GM12878 (cell line): ENCODE results near the gene PTPN12. TPM values are rescaled to one million over a fixed set of nuclear protein-coding genes. Genes with fewer than 3 reads are reported as not detected.

Experiments used
- ATAC-seq: fragments of 200-7000 bp; cut with Tn5 transposase; 3 replicates; pipeline ENCODE4 v1.9.1; 2020; ENCODE audit warnings: mild to moderate bottlenecking, moderate library complexity
- BruUV-seq: library from RNA; stranded (reverse); fragments of 400-500 nt; replicated peaks from 2 replicates; lab custom pipeline; 2021; lab: Mats Ljungman, UMichigan
- CTCF ChIA-PET: fragments of 300-600 bp; sonication (Branson Sonifier 250); formaldehyde crosslinking; extraction: SDS; loops from one replicate; lab custom pipeline; 2021; ENCODE audit warnings: inconsistent platforms; lab: Yijun Ruan, JAX
- POLR2A ChIA-PET: fragments of 350-600 bp; formaldehyde crosslinking; extraction: SDS; loops from one replicate; lab custom pipeline; 2021; ENCODE audit warnings: inconsistent platforms; lab: Charles Lee
- RAD21 ChIA-PET: fragments of 300-600 bp; sonication (Branson Sonifier 250); formaldehyde crosslinking; loops from one replicate; lab custom pipeline; 2023; ENCODE audit warnings: antibody characterized with exemption; ENCODE audit not compliant: unreplicated experiment; lab: Charles Lee
- SMC1A ChIA-PET: fragments of 300-600 bp; sonication (Branson Sonifier 250); formaldehyde crosslinking; loops from one replicate; lab custom pipeline; 2023; ENCODE audit not compliant: unreplicated experiment, uncharacterized antibody; lab: Charles Lee
- DNase-seq: peaks from one replicate; pipeline ENCODE4 v3.0.0-alpha.2; 2011; ENCODE audit warnings: low read depth, low spot score
- FAIRE-seq: peaks from 3 replicates; lab custom pipeline; 2011; peaks lifted over from hg19 to GRCh38; lab: Jason Lieb, UNC
- H2AFZ ChIP-seq: 2 replicates; pipeline ENCODE4 v1.6.0; 2011; ENCODE audit warnings: low read depth, low read length, control low read depth; ENCODE audit not compliant: control insufficient read depth
- H3K27ac ChIP-seq: 2 replicates; pipeline ENCODE4 v1.5.1; 2011; ENCODE audit warnings: control low read depth; ENCODE audit not compliant: control insufficient read depth, insufficient read depth
- H3K27me3 ChIP-seq, 2 experiments: replicated peaks in 1 of 2; 2 replicates each; pipeline versions ENCODE4 v1.6.0 to v1.6.1; 2011; ENCODE audit warnings: low read length in 1 of 2; ENCODE audit not compliant: control insufficient read depth in 2 of 2, insufficient read depth in 2 of 2
- H3K36me3 ChIP-seq, 2 experiments: 2 replicates each; pipeline ENCODE4 v1.5.1; 2011; ENCODE audit warnings: low read length in 1 of 2; ENCODE audit not compliant: control insufficient read depth in 2 of 2, insufficient read depth in 2 of 2
- H3K4me1 ChIP-seq: 2 replicates; pipeline ENCODE4 v1.6.1; 2011; ENCODE audit warnings: mild to moderate bottlenecking, low read length, moderate library complexity, mixed read lengths; ENCODE audit not compliant: control insufficient read depth, insufficient read depth
- H3K4me2 ChIP-seq: 2 replicates; pipeline ENCODE4 v1.6.0; 2011; ENCODE audit warnings: control low read depth; ENCODE audit not compliant: control insufficient read depth, insufficient read depth
- H3K4me3 ChIP-seq: fragments of 200-600 bp; sonication (generic); 2 replicates; pipeline ENCODE4 v1.5.1; 2016
- H3K79me2 ChIP-seq: 2 replicates; pipeline ENCODE4 v1.6.0; 2011; ENCODE audit warnings: low read length; ENCODE audit not compliant: control insufficient read depth, insufficient read depth
- H3K9ac ChIP-seq: 2 replicates; pipeline ENCODE4 v1.8.0; 2011; ENCODE audit warnings: low read length, control low read depth, mixed read lengths; ENCODE audit not compliant: control insufficient read depth, insufficient read depth
- H3K9me3 ChIP-seq: replicated peaks from 3 replicates; pipeline ENCODE4 v1.5.1; 2011; ENCODE audit warnings: mild to moderate bottlenecking, low read length; ENCODE audit not compliant: control insufficient read depth, insufficient read depth
- H4K20me1 ChIP-seq: 2 replicates; pipeline ENCODE4 v1.6.0; 2011; ENCODE audit not compliant: control insufficient read depth, insufficient read depth
- CBX5 ChIP-seq: sonication (generic); IDR thresholded peaks from 2 replicates; pipeline ENCODE4 v1.6.1; 2016; ENCODE audit warnings: low read depth, moderate library complexity, mild to moderate bottlenecking, inconsistent platforms
- GABPA ChIP-seq: IDR thresholded peaks from 2 replicates; pipeline ENCODE4 v1.6.1; 2014; ENCODE audit warnings: antibody characterized with exemption, low read depth, mild to moderate bottlenecking, inconsistent platforms
- IKZF1 ChIP-seq: fragments of 450-650 bp; conservative IDR thresholded peaks from 2 replicates; pipeline ENCODE4 v1.6.1; 2017; ENCODE audit warnings: antibody characterized with exemption, mild to moderate bottlenecking
- KAT2A ChIP-seq: conservative IDR thresholded peaks from 2 replicates; pipeline ENCODE4 v1.6.1; 2011; ENCODE audit warnings: low read depth, low read length; ENCODE audit not compliant: control insufficient read depth
- PML ChIP-seq: IDR thresholded peaks from 2 replicates; pipeline ENCODE4 v1.6.1; 2012; ENCODE audit warnings: low read length, inconsistent platforms
- POLR2A ChIP-seq: IDR thresholded peaks from 2 replicates; pipeline ENCODE4 v1.6.1; 2011; ENCODE audit warnings: low read depth, mild to moderate bottlenecking, low read length
- RCOR1 ChIP-seq: conservative IDR thresholded peaks from 2 replicates; pipeline ENCODE4 v1.6.1; 2012; ENCODE audit warnings: low read depth, low read length, improper control_type of control experiment
- SREBF1 ChIP-seq: IDR thresholded peaks from 2 replicates; pipeline ENCODE4 v1.6.1; 2012; ENCODE audit warnings: mild to moderate bottlenecking, low read length
- WGBS: methylation state at CpG from one replicate; pipeline ENCODE4 v1.1.6; 2016; ENCODE audit warnings: low lambda C conversion rate; ENCODE audit not compliant: insufficient replicate concordance, insufficient coverage; ENCODE audit errors: missing lambda C conversion rate; 5-methylcytosine and 5-hydroxymethylcytosine counted together
- in situ Hi-C: fragments of 300-500 bp; cut with MboI; formaldehyde crosslinking; loops from 9 replicates; pipeline ENCODE4 v1.14.3; 2018; ENCODE audit warnings: mixed read lengths
- intact Hi-C: fragments of 100-400 bp; cut with micrococcal nuclease; formaldehyde crosslinking; loops from one replicate; pipeline ENCODE4 v1.14.2; 2022; ENCODE audit not compliant: unreplicated experiment
- polyA plus RNA-seq, 11 experiments: library from polyadenylated mRNA; depleted of rRNA in 4 of 11; unstranded in 6 of 11; stranded (reverse) in 5 of 11; fragments of >200 nt; fragmentation: Nextera tagmentation in 4 of 11; fragmentation: Illumina TruSeq in 1 of 11; extraction: Ambion mirVana in 4 of 11; extraction: Trizol in 1 of 11; gene quantifications; 1 replicate in 1 of 11; 2 replicates in 10 of 11; pipeline versions ENCODE4 v1.2.1 to v1.2.3, GENCODE V29; 2011 to 2016; ENCODE audit warnings: inconsistent platforms in 2 of 11, missing spikeins in 2 of 11, low read depth in 1 of 11
- total RNA-seq, 4 experiments: library from RNA; depleted of rRNA in 3 of 4; stranded (reverse); fragments of >200 nt in 3 of 4; fragmentation: Illumina TruSeq in 1 of 4; extraction: Trizol in 1 of 4; gene quantifications; 2 replicates each; pipeline versions ENCODE4 v1.2.1 to v1.2.3, GENCODE V29; 2013 to 2021
- TF ChIP-seq, protein P1 (sequence below): fragments of 150-350 bp; IDR thresholded peaks from 2 replicates; pipeline ENCODE4 v1.6.1; 2016; ENCODE audit warnings: low read depth, low read length
- TF ChIP-seq, protein P2 (sequence below): fragments of 450-650 bp; IDR thresholded peaks from 2 replicates; pipeline ENCODE4 v1.6.1; 2017; ENCODE audit warnings: mild to moderate bottlenecking, moderate library complexity

PTPN12 gene
- total and polyA plus RNA-seq, 10 of the 15 experiments (the other 5 are each of a cell fraction or from before 2014, with no cell fraction given), result 6.6 to 52.9 (median 17.4) TPM

DNA sequence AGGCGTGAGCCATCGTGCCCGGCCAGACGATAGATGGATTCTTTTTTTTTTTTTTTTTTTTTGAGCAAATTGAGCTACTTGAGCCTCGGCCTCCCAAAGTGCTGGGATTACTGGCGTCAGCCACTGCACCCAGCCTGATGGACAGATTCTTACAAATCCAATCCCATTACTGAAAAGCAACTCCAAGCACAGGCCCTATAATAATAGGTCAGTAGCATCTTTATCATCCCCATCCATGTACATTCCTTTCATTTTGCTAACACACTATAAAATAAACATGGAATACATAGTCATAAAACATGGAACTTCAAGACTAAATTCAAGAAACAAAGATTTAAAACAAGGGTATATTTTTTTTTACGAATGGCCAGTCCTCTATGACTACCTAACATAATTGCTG, 143.2 kb downstream of the PTPN12 start:
- H3K27me3 ChIP-seq, result no peaks in the 10 kb centered on the region
- no peak overlapping the region for H2AFZ ChIP-seq
- no peak overlapping the region for H3K27ac ChIP-seq
- SMC1A ChIA-PET, result interaction anchor here (0.6 kb wide), 1 partner anchor 260 kb away, joined by 3 read pairs; no protein-coding TSS in a partner anchor
- no peak for ATAC-seq
- H3K4me3 ChIP-seq, result no peak overlapping the region
- TF ChIP-seq SREBF1, result no peak
- TF ChIP-seq KAT2A, result no peak
- TF ChIP-seq CBX5, result no peak
- no peak for TF ChIP-seq GABPA
- TF ChIP-seq, all 136 proteins: peak for 0
- CTCF ChIA-PET, result interaction anchor here (0.5 to 0.8 kb wide), 2 partner anchors 21 to 636 kb away, joined by 3 read pairs; no protein-coding TSS in a partner anchor
- intact Hi-C loops, result no loop called here
- POLR2A ChIA-PET, result interaction anchor here (0.6 to 0.7 kb wide), 3 partner anchors 15 to 284 kb away, joined by 3 read pairs; no protein-coding TSS in a partner anchor
- WGBS, result 100% methylated on average over 3 of the region's 7 CpGs
- DNase-seq (no peak), FAIRE-seq (no peak)
- H3K79me2 ChIP-seq, result no peaks in the 10 kb centered on the region
- no TSS peak for BruUV-seq
- RAD21 ChIA-PET, result interaction anchor here (0.5 to 0.6 kb wide), 2 partner anchors 21 to 271 kb away, joined by 3 read pairs; no protein-coding TSS in a partner anchor
- H3K9me3 ChIP-seq, result no peaks in the 10 kb centered on the region
- no peak overlapping the region for H3K9ac ChIP-seq
- H3K4me2 ChIP-seq, result no peak overlapping the region
- H3K4me1 ChIP-seq, result no peaks in the 10 kb centered on the region
- no peaks in the 10 kb centered on the region for H3K36me3 ChIP-seq
- in situ Hi-C loops, result no loop called here
- H4K20me1 ChIP-seq, result no peaks in the 10 kb centered on the region

DNA sequence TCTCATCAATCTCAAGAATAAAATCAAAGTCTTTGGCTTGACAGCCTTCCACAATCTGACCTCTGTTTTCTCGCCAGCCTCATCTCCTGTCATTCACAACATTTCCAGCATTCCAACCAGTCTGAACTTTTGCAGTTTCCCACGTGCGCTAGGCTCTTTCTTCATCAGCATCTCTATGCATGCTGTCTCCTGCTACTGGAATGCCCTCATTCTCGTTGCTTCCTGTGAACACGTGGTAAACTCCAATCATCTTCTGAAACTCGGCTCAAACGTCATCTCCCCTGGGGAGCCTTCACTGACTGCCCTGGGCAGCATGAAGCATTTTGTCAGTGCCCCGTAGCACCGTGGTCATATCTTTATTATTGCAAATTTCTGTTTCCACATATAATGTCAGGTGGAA, 146.9 kb downstream of the PTPN12 start:
- POLR2A ChIA-PET, result interaction anchor here (0.6 kb wide), 1 partner anchor 19 kb away, joined by 9 read pairs; no protein-coding TSS in a partner anchor
- ATAC-seq, result no peak
- no peak overlapping the region for H3K4me3 ChIP-seq
- no peaks in the 10 kb centered on the region for H4K20me1 ChIP-seq
- H3K4me2 ChIP-seq, result no peak overlapping the region
- RAD21 ChIA-PET, result interaction anchor here (1.1 kb wide), 1 partner anchor 14 kb away, joined by 3 read pairs; no protein-coding TSS in a partner anchor
- no peak overlapping the region for H2AFZ ChIP-seq
- no peaks in the 10 kb centered on the region for H3K36me3 ChIP-seq
- no peaks in the 10 kb centered on the region; the same call in 1 of the 2 replicates for H3K79me2 ChIP-seq
- FAIRE-seq, result no peak
- intact Hi-C loops (no loop called here), in situ Hi-C loops (no loop called here)
- no peak overlapping the region for H3K27ac ChIP-seq
- no peak overlapping the region for H3K9ac ChIP-seq
- DNase-seq, result no peak
- H3K4me1 ChIP-seq, result peaks cover 7% of the 10 kb centered on the region; the same call in 1 of the 2 replicates
- CTCF ChIA-PET, result interaction anchor here (0.9 to 1.5 kb wide), 3 partner anchors 10 to 75 kb away, joined by 4 to 5 read pairs (median 4); no protein-coding TSS in a partner anchor
- WGBS, result 89% methylated on average over 9 of the region's 9 CpGs
- SMC1A ChIA-PET, result interaction anchor here (1.1 to 1.6 kb wide), 2 partner anchors 10 to 26 kb away, joined by 4 to 5 read pairs; no protein-coding TSS in a partner anchor
- BruUV-seq, result no TSS peak
- H3K9me3 ChIP-seq, result no peaks in the 10 kb centered on the region
- H3K27me3 ChIP-seq, result no peaks in the 10 kb centered on the region
- TF ChIP-seq PML (no peak), IKZF1 (no peak), POLR2A (no peak), RCOR1 (no peak)
- TF ChIP-seq, protein P1, sequence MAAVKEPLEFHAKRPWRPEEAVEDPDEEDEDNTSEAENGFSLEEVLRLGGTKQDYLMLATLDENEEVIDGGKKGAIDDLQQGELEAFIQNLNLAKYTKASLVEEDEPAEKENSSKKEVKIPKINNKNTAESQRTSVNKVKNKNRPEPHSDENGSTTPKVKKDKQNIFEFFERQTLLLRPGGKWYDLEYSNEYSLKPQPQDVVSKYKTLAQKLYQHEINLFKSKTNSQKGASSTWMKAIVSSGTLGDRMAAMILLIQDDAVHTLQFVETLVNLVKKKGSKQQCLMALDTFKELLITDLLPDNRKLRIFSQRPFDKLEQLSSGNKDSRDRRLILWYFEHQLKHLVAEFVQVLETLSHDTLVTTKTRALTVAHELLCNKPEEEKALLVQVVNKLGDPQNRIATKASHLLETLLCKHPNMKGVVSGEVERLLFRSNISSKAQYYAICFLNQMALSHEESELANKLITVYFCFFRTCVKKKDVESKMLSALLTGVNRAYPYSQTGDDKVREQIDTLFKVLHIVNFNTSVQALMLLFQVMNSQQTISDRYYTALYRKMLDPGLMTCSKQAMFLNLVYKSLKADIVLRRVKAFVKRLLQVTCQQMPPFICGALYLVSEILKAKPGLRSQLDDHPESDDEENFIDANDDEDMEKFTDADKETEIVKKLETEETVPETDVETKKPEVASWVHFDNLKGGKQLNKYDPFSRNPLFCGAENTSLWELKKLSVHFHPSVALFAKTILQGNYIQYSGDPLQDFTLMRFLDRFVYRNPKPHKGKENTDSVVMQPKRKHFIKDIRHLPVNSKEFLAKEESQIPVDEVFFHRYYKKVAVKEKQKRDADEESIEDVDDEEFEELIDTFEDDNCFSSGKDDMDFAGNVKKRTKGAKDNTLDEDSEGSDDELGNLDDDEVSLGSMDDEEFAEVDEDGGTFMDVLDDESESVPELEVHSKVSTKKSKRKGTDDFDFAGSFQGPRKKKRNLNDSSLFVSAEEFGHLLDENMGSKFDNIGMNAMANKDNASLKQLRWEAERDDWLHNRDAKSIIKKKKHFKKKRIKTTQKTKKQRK, result no peak
- TF ChIP-seq, protein P2, sequence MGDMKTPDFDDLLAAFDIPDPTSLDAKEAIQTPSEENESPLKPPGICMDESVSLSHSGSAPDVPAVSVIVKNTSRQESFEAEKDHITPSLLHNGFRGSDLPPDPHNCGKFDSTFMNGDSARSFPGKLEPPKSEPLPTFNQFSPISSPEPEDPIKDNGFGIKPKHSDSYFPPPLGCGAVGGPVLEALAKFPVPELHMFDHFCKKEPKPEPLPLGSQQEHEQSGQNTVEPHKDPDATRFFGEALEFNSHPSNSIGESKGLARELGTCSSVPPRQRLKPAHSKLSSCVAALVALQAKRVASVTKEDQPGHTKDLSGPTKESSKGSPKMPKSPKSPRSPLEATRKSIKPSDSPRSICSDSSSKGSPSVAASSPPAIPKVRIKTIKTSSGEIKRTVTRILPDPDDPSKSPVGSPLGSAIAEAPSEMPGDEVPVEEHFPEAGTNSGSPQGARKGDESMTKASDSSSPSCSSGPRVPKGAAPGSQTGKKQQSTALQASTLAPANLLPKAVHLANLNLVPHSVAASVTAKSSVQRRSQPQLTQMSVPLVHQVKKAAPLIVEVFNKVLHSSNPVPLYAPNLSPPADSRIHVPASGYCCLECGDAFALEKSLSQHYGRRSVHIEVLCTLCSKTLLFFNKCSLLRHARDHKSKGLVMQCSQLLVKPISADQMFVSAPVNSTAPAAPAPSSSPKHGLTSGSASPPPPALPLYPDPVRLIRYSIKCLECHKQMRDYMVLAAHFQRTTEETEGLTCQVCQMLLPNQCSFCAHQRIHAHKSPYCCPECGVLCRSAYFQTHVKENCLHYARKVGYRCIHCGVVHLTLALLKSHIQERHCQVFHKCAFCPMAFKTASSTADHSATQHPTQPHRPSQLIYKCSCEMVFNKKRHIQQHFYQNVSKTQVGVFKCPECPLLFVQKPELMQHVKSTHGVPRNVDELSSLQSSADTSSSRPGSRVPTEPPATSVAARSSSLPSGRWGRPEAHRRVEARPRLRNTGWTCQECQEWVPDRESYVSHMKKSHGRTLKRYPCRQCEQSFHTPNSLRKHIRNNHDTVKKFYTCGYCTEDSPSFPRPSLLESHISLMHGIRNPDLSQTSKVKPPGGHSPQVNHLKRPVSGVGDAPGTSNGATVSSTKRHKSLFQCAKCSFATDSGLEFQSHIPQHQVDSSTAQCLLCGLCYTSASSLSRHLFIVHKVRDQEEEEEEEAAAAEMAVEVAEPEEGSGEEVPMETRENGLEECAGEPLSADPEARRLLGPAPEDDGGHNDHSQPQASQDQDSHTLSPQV, result no peak
